Naive thymus-derived CD4-positive, alpha-beta T cell (primary cell): ENCODE data around the gene PIEZO2. TPM values are rescaled to one million over a fixed set of nuclear protein-coding genes. Genes with fewer than 3 reads are reported as not detected.

Source experiments
- ATAC-seq: fragments of 150-1000 bp; cut with Tn5 transposase; 2 replicates; pipeline ENCODE4 v1.10.0; 2021; ENCODE audit warnings: mild to moderate bottlenecking, moderate library complexity
- CTCF ChIA-PET: fragments of 350-600 bp; sonication (Branson Sonifier 250); formaldehyde crosslinking; loops from one replicate; lab custom pipeline; 2021; ENCODE audit warnings: antibody characterized with exemption; lab: Charles Lee
- POLR2A ChIA-PET: fragments of 350-600 bp; sonication (Branson Sonifier 250); formaldehyde crosslinking; loops from one replicate; lab custom pipeline; 2021; ENCODE audit warnings: antibody characterized with exemption, inconsistent platforms; lab: Charles Lee
- DNase-seq, 9 donors: peaks; one replicate each; pipeline versions ENCODE4 v3.0.0 to v3.0.0-alpha.2; 2020 to 2022; ENCODE audit warnings: mixed read lengths in 1 of 9
- H3K27ac ChIP-seq: one replicate; pipeline ENCODE4 v1.7.0; 2013; ENCODE audit warnings: mild to moderate bottlenecking, low read depth, low read length, moderate library complexity
- H3K27me3 ChIP-seq, 2 donors: one replicate each; pipeline ENCODE4 v1.7.0; 2013; ENCODE audit warnings: low read length in 2 of 2, mild to moderate bottlenecking in 2 of 2, moderate library complexity in 2 of 2; ENCODE audit not compliant: control insufficient read depth in 2 of 2, insufficient read depth in 2 of 2
- H3K36me3 ChIP-seq, 3 experiments: 1 replicate in 2 of 3; 2 replicates in 1 of 3; pipeline ENCODE4 v1.7.0; 2013; ENCODE audit warnings: low read length in 3 of 3, mild to moderate bottlenecking in 3 of 3, moderate library complexity in 1 of 3; ENCODE audit not compliant: insufficient read depth in 3 of 3, control insufficient read depth in 2 of 3
- H3K4me1 ChIP-seq, 2 donors: one replicate each; pipeline ENCODE4 v1.7.0; 2013; ENCODE audit warnings: low read length in 2 of 2, mild to moderate bottlenecking in 2 of 2, moderate library complexity in 1 of 2; ENCODE audit not compliant: control insufficient read depth in 2 of 2, insufficient read depth in 2 of 2
- H3K4me3 ChIP-seq: 2 replicates; pipeline ENCODE4 v1.7.0; 2013; ENCODE audit warnings: mild to moderate bottlenecking, low read length
- H3K9me3 ChIP-seq, 3 experiments: 1 replicate in 2 of 3; 2 replicates in 1 of 3; pipeline ENCODE4 v1.7.0; 2013; ENCODE audit warnings: low read length in 3 of 3; ENCODE audit not compliant: control insufficient read depth in 2 of 3
- H3K27ac Mint-ChIP-seq, 9 donors: one replicate each; pipeline ENCODE4 v1.8.0; 2020 to 2022; ENCODE audit warnings: mixed read lengths in 9 of 9, mild to moderate bottlenecking in 8 of 9, moderate library complexity in 5 of 9, inconsistent platforms in 2 of 9
- H3K27me3 Mint-ChIP-seq, 5 donors: one replicate each; pipeline ENCODE4 v1.8.0; 2021 to 2022; ENCODE audit warnings: mixed read lengths in 5 of 5, mild to moderate bottlenecking in 1 of 5
- H3K36me3 Mint-ChIP-seq, 5 donors: one replicate each; pipeline ENCODE4 v1.8.0; 2020 to 2022; ENCODE audit warnings: mixed read lengths in 5 of 5, mild to moderate bottlenecking in 3 of 5, inconsistent platforms in 1 of 5
- H3K4me1 Mint-ChIP-seq, 7 donors: one replicate each; pipeline ENCODE4 v1.8.0; 2020 to 2022; ENCODE audit warnings: mixed read lengths in 7 of 7, mild to moderate bottlenecking in 3 of 7, inconsistent platforms in 1 of 7
- H3K4me3 Mint-ChIP-seq, 10 donors: one replicate each; pipeline ENCODE4 v1.8.0; 2020 to 2022; ENCODE audit warnings: mild to moderate bottlenecking in 10 of 10, mixed read lengths in 10 of 10, moderate library complexity in 6 of 10, inconsistent platforms in 2 of 10
- H3K9me3 Mint-ChIP-seq, 11 donors: one replicate each; pipeline ENCODE4 v1.8.0; 2020 to 2022; ENCODE audit warnings: mixed read lengths in 11 of 11, mild to moderate bottlenecking in 4 of 11, inconsistent platforms in 1 of 11, moderate library complexity in 1 of 11
- intact Hi-C, 2 donors: fragments of 100-400 bp; cut with micrococcal nuclease; formaldehyde crosslinking; loops; one replicate each; pipeline ENCODE4 v1.15.1; 2023
- polyA plus RNA-seq, 2 donors: library from polyadenylated mRNA; unstranded; fragments of 300-500 nt; fragmentation: Illumina TruSeq; gene quantifications; one replicate each; pipeline ENCODE4 v1.2.3, GENCODE V29; 2021
- total RNA-seq, 6 experiments: library from RNA in 5 of 6; stranded (reverse) in 5 of 6; gene quantifications; 1 replicate in 5 of 6; 2 replicates in 1 of 6; pipeline ENCODE4 v1.2.3 and lab custom pipeline; 2021 to 2026

PIEZO2 gene
- total and polyA plus RNA-seq, 7 experiments from 2014 or later: not detected

DNA sequence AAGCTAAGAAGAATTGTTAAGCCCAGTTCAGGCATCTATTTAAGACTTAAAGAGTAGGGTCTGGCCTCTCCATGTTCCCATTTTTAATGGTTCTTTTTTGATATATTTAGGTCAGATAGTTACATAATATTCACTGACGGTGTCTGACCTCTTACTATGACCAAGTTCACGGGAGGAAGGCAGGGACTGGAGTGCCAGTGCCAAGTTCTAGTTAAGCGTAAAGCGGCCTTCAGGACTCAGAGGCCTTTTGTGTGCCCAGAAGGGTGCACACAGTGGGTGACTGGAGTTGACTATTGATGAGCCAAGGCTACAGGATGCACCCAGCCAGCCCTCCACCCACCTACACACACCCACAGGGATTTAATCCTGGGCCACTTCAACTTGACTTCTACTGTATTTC is 290.9 kb downstream of the PIEZO2 start:
- intact Hi-C loops: no loop called here
- CTCF ChIA-PET: no interaction called here

DNA sequence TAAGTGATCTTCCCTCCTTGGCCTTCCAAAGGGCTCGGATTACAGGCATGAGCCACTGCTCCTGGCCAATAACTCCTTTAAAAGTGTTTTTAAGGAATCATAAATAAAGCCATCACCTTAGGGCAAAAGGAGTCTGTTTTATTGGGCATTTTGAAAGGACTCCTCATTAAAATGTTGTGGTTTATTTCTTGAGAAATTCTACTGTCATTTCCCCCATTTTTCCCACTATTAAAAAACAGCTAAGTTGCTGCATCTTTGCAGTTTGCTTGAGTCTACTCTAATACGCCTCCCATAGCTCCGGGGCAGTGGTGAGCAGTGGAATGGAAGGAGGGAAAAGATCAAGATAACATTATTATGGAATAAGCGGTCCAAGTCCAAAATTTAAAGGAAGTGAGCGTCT is 293.2 kb downstream of the PIEZO2 start:
- Histone ChIP-seq H3K27ac (no peak overlapping the region), H3K9me3 (no peaks in the 10 kb centered on the region), H3K27me3 (no peaks in the 10 kb centered on the region), H3K36me3 (no peaks in the 10 kb centered on the region), H3K4me3 (no peak overlapping the region), H3K4me1 (no peaks in the 10 kb centered on the region)
- Mint-ChIP-seq H3K9me3 (no peaks in the 10 kb centered on the region), H3K27me3 (peaks cover 0 to 17% (median 3%) of the 10 kb centered on the region in 5 donors), H3K4me1 (no peaks in the 10 kb centered on the region), H3K36me3 (no peaks in the 10 kb centered on the region), H3K4me3 (no peak overlapping the region), H3K27ac (no peak overlapping the region)
- DNase-seq (no peak), ATAC-seq (no peak)
- intact Hi-C loops: no loop called here
- ChIA-PET POLR2A (no interaction called here), CTCF (no interaction called here)

More for the DNA sequence above, 290.9 kb downstream of the PIEZO2 start:
- H3K4me1 Mint-ChIP-seq: no peaks in the 10 kb centered on the region
- H3K9me3 Mint-ChIP-seq: peaks cover 0 to 2% (median 0%) of the 10 kb centered on the region in 11 donors
- no peaks in the 10 kb centered on the region for H3K36me3 ChIP-seq
- POLR2A ChIA-PET: no interaction called here
- H3K36me3 Mint-ChIP-seq: no peaks in the 10 kb centered on the region
- no peaks in the 10 kb centered on the region for H3K9me3 ChIP-seq
- no peak for ATAC-seq
- no peaks in the 10 kb centered on the region for H3K4me1 ChIP-seq
- DNase-seq: no peak
- H3K4me3 Mint-ChIP-seq: no peak overlapping the region
- H3K4me3 ChIP-seq: no peak overlapping the region
- no peaks in the 10 kb centered on the region for H3K27me3 ChIP-seq
- no peak overlapping the region for H3K27ac Mint-ChIP-seq
- H3K27me3 Mint-ChIP-seq: peaks cover 0 to 21% (median 3%) of the 10 kb centered on the region in 5 donors
- H3K27ac ChIP-seq: no peak overlapping the region

DNA sequence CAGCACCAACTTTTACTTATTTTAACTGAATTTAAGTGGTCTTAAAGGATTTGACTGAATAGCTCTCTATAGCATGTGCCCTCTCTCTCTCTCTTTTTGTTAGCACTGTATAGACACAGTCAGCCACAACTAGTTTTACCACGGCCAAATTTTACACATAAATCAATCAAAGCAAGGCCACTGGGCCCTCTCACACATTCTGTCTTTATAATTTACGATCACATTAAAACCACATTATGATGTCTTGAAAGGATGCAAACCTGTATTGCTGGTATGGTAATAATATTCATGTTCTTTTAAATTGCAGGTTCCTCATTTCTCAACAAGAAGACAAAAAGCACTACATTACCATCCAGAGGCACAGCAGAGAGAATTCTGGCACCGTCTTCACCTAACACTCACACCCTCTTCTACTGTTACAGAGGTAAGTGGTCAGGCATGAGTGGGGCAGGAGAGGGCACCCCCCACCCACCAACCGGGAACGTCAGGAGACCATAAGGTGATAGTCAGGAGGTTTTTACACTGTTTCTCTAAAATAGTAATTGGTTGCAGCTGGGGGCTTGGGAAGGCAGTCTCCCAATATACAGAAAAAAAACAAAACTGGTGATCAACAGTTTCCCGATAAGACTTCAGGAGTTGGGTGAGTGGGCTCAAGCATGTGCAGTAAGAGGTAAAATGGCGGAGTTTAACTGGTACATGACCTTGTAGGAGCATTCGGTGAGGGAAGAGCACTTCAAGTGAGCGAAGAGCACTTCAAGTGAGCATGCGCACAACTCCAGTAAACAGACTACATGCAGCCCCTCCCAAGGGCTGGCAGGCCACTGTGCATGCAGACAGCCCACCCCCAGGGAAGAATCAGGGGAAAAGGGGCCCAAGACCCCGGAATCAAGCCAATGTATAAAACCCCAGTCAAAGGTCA is 296.7 kb downstream of the PIEZO2 start:
- no peaks in the 10 kb centered on the region for H3K36me3 Mint-ChIP-seq
- CTCF ChIA-PET: no interaction called here
- Histone ChIP-seq H3K27me3 (no peaks in the 10 kb centered on the region), H3K4me3 (no peak overlapping the region), H3K27ac (no peak overlapping the region), H3K36me3 (no peaks in the 10 kb centered on the region), H3K4me1 (no peaks in the 10 kb centered on the region), H3K9me3 (no peaks in the 10 kb centered on the region)
- H3K4me3 Mint-ChIP-seq: no peak overlapping the region
- no peaks in the 10 kb centered on the region for H3K4me1 Mint-ChIP-seq
- DNase-seq: no peak
- H3K27me3 Mint-ChIP-seq: peaks cover 2 to 12% (median 6%) of the 10 kb centered on the region in 5 donors
- no peak for ATAC-seq
- intact Hi-C loops: loop anchor here (5.0 kb wide), 3 partner anchors 300 to 1385 kb away; no protein-coding TSS in a partner anchor
- no peaks in the 10 kb centered on the region for H3K9me3 Mint-ChIP-seq
- H3K27ac Mint-ChIP-seq: no peak overlapping the region
- POLR2A ChIA-PET: no interaction called here

DNA sequence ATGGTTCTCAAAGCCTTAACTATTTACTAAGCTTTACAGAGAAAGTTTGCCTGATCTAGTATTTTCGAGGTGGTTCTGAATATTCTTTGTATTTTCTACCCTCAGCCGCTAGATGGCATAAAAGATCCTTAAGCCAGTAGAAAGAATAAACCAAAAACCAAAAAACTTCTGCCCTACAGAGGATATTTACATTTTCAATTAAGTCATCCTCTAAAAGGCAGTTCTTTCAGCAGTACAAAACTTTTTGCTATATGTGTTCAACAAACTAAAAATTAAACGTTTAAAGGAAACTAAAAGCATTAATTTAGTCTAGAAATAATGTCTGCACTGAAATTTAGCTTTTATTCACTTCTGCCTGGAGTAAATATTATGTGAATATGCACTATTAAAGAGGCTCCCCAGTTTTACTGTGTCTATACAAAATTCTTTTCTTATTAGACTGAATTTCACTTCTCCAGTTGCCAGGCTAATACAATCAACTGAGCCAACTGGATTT is 297.5 kb downstream of the PIEZO2 start:
- Mint-ChIP-seq H3K36me3 (no peaks in the 10 kb centered on the region), H3K4me3 (no peak overlapping the region), H3K27me3 (peaks cover 2 to 10% (median 8%) of the 10 kb centered on the region in 5 donors), H3K9me3 (no peaks in the 10 kb centered on the region), H3K4me1 (no peaks in the 10 kb centered on the region), H3K27ac (no peak overlapping the region)
- Histone ChIP-seq H3K9me3 (no peaks in the 10 kb centered on the region), H3K27me3 (no peaks in the 10 kb centered on the region), H3K27ac (no peak overlapping the region), H3K36me3 (no peaks in the 10 kb centered on the region), H3K4me3 (no peak overlapping the region), H3K4me1 (no peaks in the 10 kb centered on the region)
- DNase-seq: peak in 5 of 9 donors; percentile 4 to 22 (median 11)
- ATAC-seq: no peak
- intact Hi-C loops: loop anchor here (2.0 to 5.0 kb wide), 5 partner anchors 189 to 1385 kb away; no protein-coding TSS in a partner anchor
- CTCF ChIA-PET: no interaction called here
- POLR2A ChIA-PET: no interaction called here

DNA sequence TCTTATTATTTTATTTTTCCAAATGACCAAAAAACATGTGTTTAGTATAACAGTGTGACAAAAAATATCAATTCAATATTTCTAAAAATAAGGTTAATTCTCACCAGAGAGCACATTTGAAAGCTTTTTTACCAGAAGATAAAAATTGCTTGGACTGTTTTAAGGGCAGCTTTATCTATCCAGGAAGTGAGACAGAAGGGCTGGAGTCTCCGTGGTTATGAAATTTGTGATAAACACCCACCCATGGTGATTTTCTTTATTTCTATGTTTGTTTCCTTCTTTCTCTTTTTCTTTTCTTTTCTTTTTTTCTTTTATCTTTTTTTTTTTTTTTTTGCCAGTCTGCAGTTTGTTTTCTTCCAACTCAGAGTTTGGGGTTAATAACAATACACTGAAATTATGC is 298.5 kb downstream of the PIEZO2 start:
- no peaks in the 10 kb centered on the region for H3K9me3 ChIP-seq
- ATAC-seq (no peak), DNase-seq (no peak)
- ChIA-PET CTCF (no interaction called here), POLR2A (no interaction called here)
- no peak overlapping the region for H3K4me3 ChIP-seq
- H3K36me3 Mint-ChIP-seq: no peaks in the 10 kb centered on the region
- peaks cover 0 to 3% (median 0%) of the 10 kb centered on the region in 11 donors for H3K9me3 Mint-ChIP-seq
- H3K4me1 Mint-ChIP-seq: no peaks in the 10 kb centered on the region
- H3K27me3 ChIP-seq: no peaks in the 10 kb centered on the region
- H3K4me1 ChIP-seq: no peaks in the 10 kb centered on the region
- H3K27ac ChIP-seq: no peak overlapping the region
- intact Hi-C loops: loop anchor here (2.0 to 5.0 kb wide), 5 partner anchors 190 to 1386 kb away; no protein-coding TSS in a partner anchor
- H3K27ac Mint-ChIP-seq: no peak overlapping the region
- H3K27me3 Mint-ChIP-seq: peaks cover 2 to 9% (median 6%) of the 10 kb centered on the region in 5 donors
- H3K36me3 ChIP-seq: no peaks in the 10 kb centered on the region
- H3K4me3 Mint-ChIP-seq: no peak overlapping the region

DNA sequence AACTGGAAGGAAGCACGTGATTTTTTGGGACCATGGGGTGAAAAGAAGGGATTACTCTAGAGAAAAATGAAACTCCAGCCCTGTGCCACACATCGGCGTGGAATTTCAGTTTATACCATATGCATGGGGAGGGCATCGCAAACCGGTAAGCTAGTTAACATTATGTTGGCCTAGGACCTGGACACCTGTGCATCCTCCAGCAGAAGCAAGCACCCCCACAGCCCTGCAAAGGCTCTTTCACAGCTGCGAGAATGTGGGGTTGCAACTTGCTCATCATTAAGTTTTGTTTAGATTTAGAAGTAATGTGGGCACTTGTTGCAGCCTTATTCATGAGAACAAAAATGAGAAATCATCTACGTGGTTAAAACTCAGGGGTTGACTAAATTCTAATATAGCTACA is 299.2 kb downstream of the PIEZO2 start:
- POLR2A ChIA-PET: no interaction called here
- H3K36me3 Mint-ChIP-seq: no peaks in the 10 kb centered on the region
- intact Hi-C loops: loop anchor here (2.0 to 5.0 kb wide), 5 partner anchors 191 to 1387 kb away; no protein-coding TSS in a partner anchor
- DNase-seq (no peak), ATAC-seq (no peak)
- H3K27me3 Mint-ChIP-seq: peaks cover under 1 to 9% (median 6%) of the 10 kb centered on the region in 5 donors
- Histone ChIP-seq H3K4me3 (no peak overlapping the region), H3K36me3 (no peaks in the 10 kb centered on the region), H3K27ac (no peak overlapping the region), H3K9me3 (no peaks in the 10 kb centered on the region), H3K4me1 (no peaks in the 10 kb centered on the region), H3K27me3 (no peaks in the 10 kb centered on the region)
- H3K9me3 Mint-ChIP-seq: peaks cover 0 to 4% (median 0%) of the 10 kb centered on the region in 11 donors
- no peak overlapping the region for H3K27ac Mint-ChIP-seq
- H3K4me3 Mint-ChIP-seq: no peak overlapping the region
- CTCF ChIA-PET: no interaction called here
- no peaks in the 10 kb centered on the region for H3K4me1 Mint-ChIP-seq
